CD14-positive monocyte (primary cell): ENCODE data around the gene POLR2H. TPM values are rescaled to one million over a fixed set of nuclear protein-coding genes. Genes with fewer than 3 reads are reported as not detected.
A peak's percentile ranks its signal among the peaks of the same experiment; 100 is the strongest.

Experiments used
- DNase-seq, 3 donors: peaks; one replicate each; pipeline ENCODE4 v3.0.0-alpha.2; 2011 to 2022
- H2AFZ ChIP-seq: 2 replicates; pipeline ENCODE4 v1.6.0; 2012; ENCODE audit warnings: mild to moderate bottlenecking, low read depth, low read length, inconsistent platforms; ENCODE audit not compliant: insufficient read depth, poor library complexity, severe bottlenecking
- H3K27ac ChIP-seq, 2 donors: 1 replicate in 1 of 2; 2 replicates in 1 of 2; pipeline ENCODE4 v1.5.1; 2012 to 2013; ENCODE audit warnings: low read length in 2 of 2, control low read depth in 1 of 2, inconsistent platforms in 1 of 2, low read depth in 1 of 2, mild to moderate bottlenecking in 1 of 2
- H3K27me3 ChIP-seq, 2 donors: one replicate each; pipeline versions ENCODE4 v1.6.0 to v1.6.1; 2011 to 2013; ENCODE audit warnings: low read length in 2 of 2; ENCODE audit not compliant: control insufficient read depth in 2 of 2, insufficient read depth in 2 of 2
- H3K36me3 ChIP-seq, 2 donors: replicated peaks in 1 of 2; 1 replicate in 1 of 2; 2 replicates in 1 of 2; pipeline versions ENCODE4 v1.5.1 to v1.6.1; 2012 to 2013; ENCODE audit warnings: low read length in 2 of 2, control low read depth in 1 of 2, inconsistent platforms in 1 of 2, mild to moderate bottlenecking in 1 of 2; ENCODE audit not compliant: insufficient read depth in 2 of 2, control insufficient read depth in 1 of 2
- H3K4me1 ChIP-seq, 2 donors: 1 replicate in 1 of 2; 2 replicates in 1 of 2; pipeline versions ENCODE4 v1.5.1 to v1.6.1; 2012 to 2013; ENCODE audit warnings: low read length in 2 of 2, control low read depth in 1 of 2, inconsistent platforms in 1 of 2, mild to moderate bottlenecking in 1 of 2, moderate library complexity in 1 of 2; ENCODE audit not compliant: insufficient read depth in 2 of 2, control insufficient read depth in 1 of 2
- H3K4me2 ChIP-seq: replicated peaks from 2 replicates; pipeline ENCODE3; 2012; ENCODE audit warnings: low read length, moderate library complexity, mild to moderate bottlenecking; ENCODE audit not compliant: poor library complexity, severe bottlenecking; ENCODE audit errors: extremely low read depth
- H3K4me3 ChIP-seq, 3 experiments: fragments of 200-600 bp in 1 of 3; sonication (generic) in 1 of 3; replicated peaks in 1 of 3; 1 replicate in 2 of 3; 2 replicates in 1 of 3; pipeline ENCODE4 v1.5.1; 2011 to 2013; ENCODE audit warnings: low read length in 3 of 3, mild to moderate bottlenecking in 3 of 3, control low read depth in 2 of 3, low read depth in 2 of 3, inconsistent platforms in 1 of 3, moderate library complexity in 1 of 3
- H3K79me2 ChIP-seq: 2 replicates; pipeline ENCODE4 v1.6.0; 2012; ENCODE audit warnings: mild to moderate bottlenecking, control low read depth, inconsistent platforms, low read length, moderate library complexity; ENCODE audit not compliant: insufficient read depth
- H3K9ac ChIP-seq: 2 replicates; pipeline ENCODE4 v1.6.0; 2017; ENCODE audit warnings: low read length, mild to moderate bottlenecking; ENCODE audit not compliant: insufficient read depth, poor library complexity, severe bottlenecking
- H3K9me3 ChIP-seq, 2 donors: replicated peaks in 1 of 2; 1 replicate in 1 of 2; 2 replicates in 1 of 2; pipeline versions ENCODE4 v1.5.1 to v1.6.1; 2012 to 2013; ENCODE audit warnings: low read length in 2 of 2, control low read depth in 1 of 2; ENCODE audit not compliant: control insufficient read depth in 1 of 2, insufficient read depth in 1 of 2
- H4K20me1 ChIP-seq: 2 replicates; pipeline ENCODE4 v1.6.0; 2012; ENCODE audit warnings: mild to moderate bottlenecking, low read length, control low read depth, moderate library complexity; ENCODE audit not compliant: insufficient read depth
- H3K27ac Mint-ChIP-seq, 7 donors: one replicate each; pipeline ENCODE4 v1.8.0; 2020; ENCODE audit warnings: mild to moderate bottlenecking in 7 of 7, mixed read lengths in 7 of 7, moderate library complexity in 6 of 7, inconsistent platforms in 2 of 7
- H3K27me3 Mint-ChIP-seq, 3 donors: one replicate each; pipeline ENCODE4 v1.8.0; 2021 to 2022; ENCODE audit warnings: low read depth in 3 of 3, mild to moderate bottlenecking in 3 of 3, mixed read lengths in 3 of 3, moderate library complexity in 3 of 3, inconsistent platforms in 1 of 3
- H3K36me3 Mint-ChIP-seq, 2 donors: one replicate each; pipeline ENCODE4 v1.8.0; 2020; ENCODE audit warnings: mixed read lengths in 2 of 2, inconsistent platforms in 1 of 2, mild to moderate bottlenecking in 1 of 2
- H3K4me1 Mint-ChIP-seq: one replicate; pipeline ENCODE4 v1.8.0; 2020; ENCODE audit warnings: mild to moderate bottlenecking, mixed read lengths
- H3K4me3 Mint-ChIP-seq, 2 donors: one replicate each; pipeline ENCODE4 v1.8.0; 2020; ENCODE audit warnings: mild to moderate bottlenecking in 2 of 2, mixed read lengths in 2 of 2, moderate library complexity in 1 of 2
- H3K9me3 Mint-ChIP-seq, 7 donors: one replicate each; pipeline ENCODE4 v1.8.0; 2020 to 2022; ENCODE audit warnings: mixed read lengths in 7 of 7, mild to moderate bottlenecking in 6 of 7, moderate library complexity in 6 of 7, inconsistent platforms in 2 of 7
- WGBS: methylation state at CpG from one replicate; pipeline ENCODE4 v1.1.5; 2013; ENCODE audit warnings: missing lambda C conversion rate; ENCODE audit not compliant: insufficient coverage; 5-methylcytosine and 5-hydroxymethylcytosine counted together
- intact Hi-C, 2 donors: fragments of 100-400 bp; cut with micrococcal nuclease; formaldehyde crosslinking; loops; one replicate each; pipeline versions ENCODE4 v1.15.0 to v1.15.1; 2023
- polyA plus RNA-seq, 3 donors: library from polyadenylated mRNA; depleted of rRNA in 1 of 3; unstranded in 2 of 3; stranded (reverse) in 1 of 3; fragments of 300-500 nt in 2 of 3; fragments of >200 nt in 1 of 3; fragmentation: Illumina TruSeq in 2 of 3; gene quantifications; 1 replicate in 2 of 3; 2 replicates in 1 of 3; pipeline ENCODE4 v1.2.3, GENCODE V29; 2012 to 2021
- TF ChIP-seq, protein P1 (sequence below): fragments of 200-600 bp; IDR thresholded peaks from one replicate; pipeline ENCODE4 v1.8.0; 2022; ENCODE audit warnings: antibody characterized with exemption, mild to moderate bottlenecking

POLR2H gene
- polyA plus RNA-seq, 3 donors = 21.7 to 67.3 (median 24.6) TPM

DNA sequence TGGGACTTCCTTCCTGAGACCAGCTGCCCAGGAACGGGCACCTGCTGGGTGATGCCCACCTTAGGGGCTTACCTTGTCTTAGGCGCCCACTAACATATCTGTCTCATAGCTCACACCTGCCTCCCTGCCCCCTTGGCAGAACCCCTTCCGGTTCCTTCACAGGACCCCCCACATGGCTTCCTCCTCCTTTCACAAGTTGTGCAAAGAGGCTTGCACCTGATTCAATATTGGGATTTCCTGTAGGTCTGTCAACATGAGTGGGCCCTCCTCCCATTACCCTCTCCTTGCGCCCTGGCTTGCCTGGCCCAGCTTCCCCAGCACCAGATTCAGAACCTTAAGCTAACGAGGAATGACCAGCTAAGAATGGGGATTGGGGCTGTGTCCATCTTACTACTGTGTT, 15.9 kb downstream of the POLR2H start:
- no peak overlapping the region for H3K4me2 ChIP-seq
- no peak overlapping the region for H3K9ac ChIP-seq
- no peaks in the 10 kb centered on the region for H3K36me3 ChIP-seq
- H2AFZ ChIP-seq = no peak overlapping the region
- 51% methylated on average over 3 of the region's 5 CpGs for WGBS
- Mint-ChIP-seq H3K4me3 (peak overlapping the region in 1 of 2 donors; percentile 48), H3K36me3 (peaks cover 0 to 8% of the 10 kb centered on the region in 2 donors), H3K27me3 (peaks cover 61 to 90% (median 75%) of the 10 kb centered on the region in 3 donors), H3K4me1 (peaks cover 16% of the 10 kb centered on the region), H3K27ac (peak overlapping the region in 1 of 7 donors; percentile 62), H3K9me3 (peaks cover 0 to 16% (median 6%) of the 10 kb centered on the region in 7 donors)
- H3K27ac ChIP-seq = no peak overlapping the region
- H3K4me1 ChIP-seq = peaks cover 13 to 19% of the 10 kb centered on the region in 2 donors
- H4K20me1 ChIP-seq = no peaks in the 10 kb centered on the region
- intact Hi-C loops = loop anchor here (10.0 kb wide), 2 partner anchors 397 to 417 kb away; no protein-coding TSS in a partner anchor
- H3K79me2 ChIP-seq = no peaks in the 10 kb centered on the region
- no peak overlapping the region for H3K4me3 ChIP-seq
- DNase-seq = no peak
- TF ChIP-seq, protein P1, sequence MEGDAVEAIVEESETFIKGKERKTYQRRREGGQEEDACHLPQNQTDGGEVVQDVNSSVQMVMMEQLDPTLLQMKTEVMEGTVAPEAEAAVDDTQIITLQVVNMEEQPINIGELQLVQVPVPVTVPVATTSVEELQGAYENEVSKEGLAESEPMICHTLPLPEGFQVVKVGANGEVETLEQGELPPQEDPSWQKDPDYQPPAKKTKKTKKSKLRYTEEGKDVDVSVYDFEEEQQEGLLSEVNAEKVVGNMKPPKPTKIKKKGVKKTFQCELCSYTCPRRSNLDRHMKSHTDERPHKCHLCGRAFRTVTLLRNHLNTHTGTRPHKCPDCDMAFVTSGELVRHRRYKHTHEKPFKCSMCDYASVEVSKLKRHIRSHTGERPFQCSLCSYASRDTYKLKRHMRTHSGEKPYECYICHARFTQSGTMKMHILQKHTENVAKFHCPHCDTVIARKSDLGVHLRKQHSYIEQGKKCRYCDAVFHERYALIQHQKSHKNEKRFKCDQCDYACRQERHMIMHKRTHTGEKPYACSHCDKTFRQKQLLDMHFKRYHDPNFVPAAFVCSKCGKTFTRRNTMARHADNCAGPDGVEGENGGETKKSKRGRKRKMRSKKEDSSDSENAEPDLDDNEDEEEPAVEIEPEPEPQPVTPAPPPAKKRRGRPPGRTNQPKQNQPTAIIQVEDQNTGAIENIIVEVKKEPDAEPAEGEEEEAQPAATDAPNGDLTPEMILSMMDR = no peak
- H3K9me3 ChIP-seq = peaks cover 0 to 10% of the 10 kb centered on the region in 2 donors
- peaks cover 30 to 63% of the 10 kb centered on the region in 2 donors for H3K27me3 ChIP-seq

DNA sequence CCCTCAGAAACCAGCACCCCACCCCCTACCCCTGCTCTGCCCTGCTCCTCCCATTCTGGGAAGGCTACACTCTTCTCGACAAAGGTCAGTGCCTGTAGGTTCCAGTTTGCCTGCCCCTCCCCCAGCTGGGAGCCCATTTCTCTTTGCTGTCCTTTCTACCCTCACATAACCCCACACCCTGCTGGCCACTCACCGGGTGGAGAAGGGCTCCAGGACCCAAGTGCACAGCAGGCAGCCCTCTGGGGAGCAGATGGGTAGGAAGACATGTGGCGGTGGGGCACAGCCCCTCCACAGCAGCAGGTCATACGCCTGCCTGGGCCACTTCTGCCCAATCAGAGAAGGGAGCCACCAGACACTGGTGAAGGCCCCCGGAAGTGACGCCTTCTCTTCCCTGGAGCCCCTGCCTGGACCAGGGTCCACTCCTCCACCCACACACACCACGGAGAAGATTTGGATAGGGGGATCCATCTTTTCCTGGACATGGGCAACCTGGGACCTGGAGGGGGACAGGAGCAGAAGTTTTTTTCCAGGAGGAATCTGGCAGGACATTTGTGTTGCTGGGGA, 16.5 kb downstream of the POLR2H start, which contains the start of gene THPO:
TSS of gene THPO (minus strand) at position 326 of the 564 bp plus-strand sequence. CDS start 1,948 bp downstream, outside the sequence.
- Histone ChIP-seq H3K27ac (no peak within 1 kb of the TSS), H3K27me3 (peaks cover 30 to 68% of the 10 kb centered on the region in 2 donors)
- H3K9me3 Mint-ChIP-seq = peaks cover 0 to 17% (median 6%) of the 10 kb centered on the region in 7 donors

More for the DNA sequence above, 16.5 kb downstream of the POLR2H start, which contains the start of gene THPO:
- no peaks in the 10 kb centered on the region for H3K79me2 ChIP-seq
- H3K36me3 Mint-ChIP-seq = peaks cover 0 to 8% of the 10 kb centered on the region in 2 donors
- H3K9ac ChIP-seq = no peak within 1 kb of the TSS
- H3K4me2 ChIP-seq = no peak within 1 kb of the TSS
- peaks cover 0 to 10% of the 10 kb centered on the region in 2 donors for H3K9me3 ChIP-seq
- 97% methylated on average over 3 of the region's 7 CpGs for WGBS
- peaks cover 13 to 19% of the 10 kb centered on the region in 2 donors for H3K4me1 ChIP-seq
- intact Hi-C loops = loop anchor here (10.0 kb wide), 2 partner anchors 397 to 417 kb away; no protein-coding TSS in a partner anchor
- peaks cover 66 to 90% (median 80%) of the 10 kb centered on the region in 3 donors for H3K27me3 Mint-ChIP-seq
- peak within 1 kb of the TSS in 1 of 7 donors; percentile 62 for H3K27ac Mint-ChIP-seq
- TF ChIP-seq, protein P1 = no peak
- peaks cover 16% of the 10 kb centered on the region for H3K4me1 Mint-ChIP-seq
- no peak within 1 kb of the TSS for H3K4me3 ChIP-seq
- H3K36me3 ChIP-seq = no peaks in the 10 kb centered on the region
- peak within 1 kb of the TSS in 1 of 2 donors; percentile 77 for H3K4me3 Mint-ChIP-seq
- no peak within 1 kb of the TSS for H2AFZ ChIP-seq
- no peak for DNase-seq
- no peaks in the 10 kb centered on the region for H4K20me1 ChIP-seq
